ENCODE data around the gene FOXD2.
A peak's percentile ranks its signal among the peaks of the same experiment; 100 is the strongest.

FOXD2 gene

GRCh38 chr1:47410068-47410455 lies 27.8 kb upstream of the FOXD2 start:
- no peak overlapping the region for H3K4me3 ChIP-seq (ENCODE audit: low read depth, low read length)
- no peak for TF ChIP-seq POLR2A (IDR thresholded peaks at IDR 0.05; ENCODE audit: extremely low read depth, insufficient read length)
- no peak for TF ChIP-seq MAX (IDR thresholded peaks at IDR 0.05; ENCODE audit: low read depth, low read length)
- TF ChIP-seq MYC (IDR thresholded peaks at IDR 0.05; ENCODE audit: low read depth, low read length) = no peak
- no peak for TF ChIP-seq CTCF (IDR thresholded peaks at IDR 0.05; ENCODE audit: low read depth, low read length)
- DNase-seq (ENCODE audit: low read depth) = no peak

- DNase-seq (ENCODE audit: low read depth) = peak; percentile 22
- H3K4me3 ChIP-seq (ENCODE audit: low read depth, low read length) = no peak overlapping the region
- TF ChIP-seq MAX (IDR thresholded peaks at IDR 0.05; ENCODE audit: low read depth, low read length) (no peak), MYC (IDR thresholded peaks at IDR 0.05; ENCODE audit: low read depth, low read length) (no peak), CTCF (IDR thresholded peaks at IDR 0.05; ENCODE audit: low read depth, low read length) (no peak), POLR2A (IDR thresholded peaks at IDR 0.05; ENCODE audit: extremely low read depth, insufficient read length) (no peak)
Observed at GRCh38 chr1:47411436-47411835, 26.4 kb upstream of the FOXD2 start.

GRCh38 chr1:47412437-47412836 lies 25.4 kb upstream of the FOXD2 start:
- no peak overlapping the region for H3K4me3 ChIP-seq (ENCODE audit: low read depth, low read length)
- no peak for DNase-seq (ENCODE audit: low read depth)
- no peak for TF ChIP-seq CTCF (IDR thresholded peaks at IDR 0.05; ENCODE audit: low read depth, low read length)
- no peak for TF ChIP-seq MYC (IDR thresholded peaks at IDR 0.05; ENCODE audit: low read depth, low read length)
- TF ChIP-seq MAX (IDR thresholded peaks at IDR 0.05; ENCODE audit: low read depth, low read length) = no peak
- no peak for TF ChIP-seq POLR2A (IDR thresholded peaks at IDR 0.05; ENCODE audit: extremely low read depth, insufficient read length)

- H3K4me3 ChIP-seq (ENCODE audit: low read depth, low read length) = no peak within 1 kb of the TSS
- TF ChIP-seq POLR2A (IDR thresholded peaks at IDR 0.05; ENCODE audit: extremely low read depth, insufficient read length) (no peak), MAX (IDR thresholded peaks at IDR 0.05; ENCODE audit: low read depth, low read length) (no peak), MYC (IDR thresholded peaks at IDR 0.05; ENCODE audit: low read depth, low read length) (no peak), CTCF (IDR thresholded peaks at IDR 0.05; ENCODE audit: low read depth, low read length) (no peak)
- DNase-seq (ENCODE audit: low read depth) = no peak
Observed at GRCh38 chr1:47415728-47416318, 22.0 kb upstream of the FOXD2 start, which contains the start of gene FOXE3. FOXE3 (plus strand) TSS chr1:47416285; CDS start chr1:47416316, 31 bp downstream.

GRCh38 chr1:47416319-47417169 lies 21.3 kb upstream of the FOXD2 start:
- H3K4me3 ChIP-seq (ENCODE audit: low read depth, low read length) = no peak overlapping the region
- no peak for TF ChIP-seq MAX (IDR thresholded peaks at IDR 0.05; ENCODE audit: low read depth, low read length)
- no peak for TF ChIP-seq MYC (IDR thresholded peaks at IDR 0.05; ENCODE audit: low read depth, low read length)
- TF ChIP-seq CTCF (IDR thresholded peaks at IDR 0.05; ENCODE audit: low read depth, low read length) = no peak
- no peak for TF ChIP-seq POLR2A (IDR thresholded peaks at IDR 0.05; ENCODE audit: extremely low read depth, insufficient read length)
- no peak for DNase-seq (ENCODE audit: low read depth)

Data from NB4 (cell line).